ENCODE results near the gene AMH. TPM values are rescaled to one million over a fixed set of nuclear protein-coding genes. Genes with fewer than 3 reads are reported as not detected.
"Not testable (repeated sequence)": the region's sequence is repeated elsewhere in the genome, so short reads cannot be mapped to it uniquely, and the experiment has no call there.

AMH gene
- total RNA-seq, 1 donor from 2014 or later, result 0.64 TPM

- peak; percentile 89 to 97 for DNase-seq (ENCODE audit: low read depth in 2 of 2)
Observed at GRCh38 chr19:2269244-2270156, 20.4 kb downstream of the AMH start.

DNA sequence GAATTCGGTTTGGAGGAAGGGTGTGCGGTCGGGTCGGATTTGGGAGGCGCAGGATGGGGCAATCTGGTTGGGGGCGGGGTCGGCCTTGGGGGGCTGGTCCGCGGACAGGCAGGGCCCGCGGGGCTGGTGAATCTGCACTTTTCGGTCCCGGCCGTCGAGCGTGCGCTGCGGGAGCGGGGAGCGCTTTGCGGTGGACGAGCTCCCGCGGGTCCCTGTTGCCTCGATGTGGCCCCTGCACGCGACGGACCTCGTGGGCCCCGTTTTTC, 21.0 kb downstream of the AMH start:
- no peak for DNase-seq (ENCODE audit: low read depth in 2 of 2)

GRCh38 chr19:2270423-2271233, 21.5 kb downstream of the AMH start:
- DNase-seq (ENCODE audit: low read depth in 2 of 2), result peak in 1 of 2 donors; percentile 78

GRCh38 chr19:2271234-2272103, 22.3 kb downstream of the AMH start:
- no peak for DNase-seq (ENCODE audit: low read depth in 2 of 2)

GRCh38 chr19:2273356-2274184, 24.4 kb downstream of the AMH start:
- DNase-seq (ENCODE audit: low read depth in 2 of 2), result peak in 1 of 2 donors; percentile 70

GRCh38 chr19:2274185-2274711, 25.1 kb downstream of the AMH start:
- DNase-seq (ENCODE audit: low read depth in 2 of 2), result no peak

DNA sequence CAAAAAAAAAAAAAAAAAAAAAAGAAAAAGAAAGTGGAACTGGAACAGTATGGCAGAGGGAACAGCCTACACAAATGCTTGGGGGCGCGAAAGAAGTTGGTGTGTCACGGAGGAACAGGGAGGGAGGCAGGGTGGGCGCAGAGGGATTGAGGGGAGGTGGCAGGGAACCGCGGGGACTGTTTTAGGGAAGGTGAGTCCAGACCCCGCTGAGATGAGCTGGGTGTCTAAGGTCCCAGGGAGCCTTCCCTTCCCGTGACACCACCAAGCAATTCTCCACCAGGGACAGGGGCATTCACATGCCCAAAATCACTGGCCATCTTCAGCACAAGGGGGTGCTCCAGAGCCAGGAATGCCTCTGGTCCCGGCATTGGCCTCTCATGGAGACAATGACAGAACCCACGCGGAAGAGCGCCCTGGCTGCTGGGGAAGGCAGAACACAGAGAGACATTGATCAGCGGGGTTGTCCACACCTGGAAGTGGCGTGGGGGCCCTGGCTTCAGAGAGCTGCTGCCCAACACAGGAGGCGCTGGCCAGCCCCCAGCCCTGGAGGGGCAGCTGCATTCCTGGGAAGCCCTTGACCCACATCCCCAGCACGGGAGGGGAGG, 25.9 kb downstream of the AMH start:
- peak; percentile 50 to 70 for DNase-seq (ENCODE audit: low read depth in 2 of 2)

DNA sequence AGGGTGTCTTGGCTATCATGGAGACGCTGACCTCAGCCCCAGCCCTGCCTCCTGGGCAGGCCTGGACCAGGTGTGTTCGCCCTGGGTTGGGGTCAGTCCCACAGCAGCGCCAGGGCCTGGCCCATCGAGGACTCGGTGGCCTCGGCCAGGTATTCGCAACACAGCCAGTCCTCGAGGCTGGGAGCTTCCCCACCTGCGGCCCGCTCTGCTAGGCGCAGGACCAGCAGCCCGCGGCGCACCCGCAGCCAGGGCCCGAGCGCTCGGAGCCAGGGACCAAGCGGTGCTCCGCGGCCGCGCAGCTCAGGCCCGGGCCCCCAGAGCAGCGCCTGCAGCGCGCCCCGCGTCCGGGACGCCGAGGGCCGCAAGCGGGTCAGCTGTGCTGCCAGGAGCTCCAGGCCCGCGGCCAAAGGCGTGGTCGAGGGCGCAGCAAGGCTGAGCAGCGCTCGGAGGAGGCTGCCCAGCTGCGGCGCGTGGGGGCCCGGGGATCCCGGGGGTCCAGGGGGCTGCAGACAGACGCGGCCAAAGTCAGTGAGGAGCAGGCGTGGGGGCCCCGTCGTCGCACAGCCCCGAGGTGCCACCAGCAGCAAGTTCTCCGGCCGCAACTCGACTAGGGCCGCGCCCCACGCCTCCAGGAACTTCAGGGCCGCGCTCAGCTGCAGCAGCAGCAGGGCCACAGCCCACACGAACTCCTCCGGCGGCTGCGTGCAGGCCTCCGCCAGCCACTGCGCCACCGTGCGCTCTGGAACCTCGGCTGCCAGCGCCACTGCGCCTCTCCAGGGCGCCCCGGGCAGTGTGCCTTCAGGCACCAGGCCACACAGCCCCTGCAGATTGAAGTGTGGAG, 26.7 kb downstream of the AMH start:
- DNase-seq (ENCODE audit: low read depth in 2 of 2), result no peak

DNA sequence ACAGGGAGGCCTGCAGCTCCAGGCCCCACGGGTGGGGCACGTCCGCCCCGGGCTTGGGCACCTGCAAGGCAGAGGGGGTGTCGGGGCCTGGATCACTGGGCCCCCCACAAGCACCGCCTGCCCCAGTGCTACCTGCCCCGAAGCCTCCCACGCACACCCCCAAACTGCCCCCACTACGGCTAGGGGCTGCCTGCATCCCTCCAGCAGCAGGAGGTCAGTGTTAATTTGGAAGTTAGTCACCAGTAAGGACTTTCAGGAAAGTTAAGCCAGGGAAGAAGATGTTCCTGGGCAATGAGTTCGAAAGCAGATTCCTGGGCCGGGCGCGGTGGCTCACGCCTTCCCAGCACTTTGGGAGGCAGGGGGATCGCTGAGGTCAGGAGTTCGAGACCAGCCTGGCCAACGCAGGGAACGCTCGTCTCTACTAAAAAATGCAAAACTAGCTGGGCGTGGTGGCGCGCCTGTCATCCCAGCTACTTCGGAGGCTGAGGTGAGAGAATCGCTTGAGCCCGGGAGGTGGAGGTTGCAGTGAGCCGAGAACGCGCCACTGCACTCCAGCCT, 27.4 kb downstream of the AMH start:
- DNase-seq (ENCODE audit: low read depth in 2 of 2), result no peak

DNA sequence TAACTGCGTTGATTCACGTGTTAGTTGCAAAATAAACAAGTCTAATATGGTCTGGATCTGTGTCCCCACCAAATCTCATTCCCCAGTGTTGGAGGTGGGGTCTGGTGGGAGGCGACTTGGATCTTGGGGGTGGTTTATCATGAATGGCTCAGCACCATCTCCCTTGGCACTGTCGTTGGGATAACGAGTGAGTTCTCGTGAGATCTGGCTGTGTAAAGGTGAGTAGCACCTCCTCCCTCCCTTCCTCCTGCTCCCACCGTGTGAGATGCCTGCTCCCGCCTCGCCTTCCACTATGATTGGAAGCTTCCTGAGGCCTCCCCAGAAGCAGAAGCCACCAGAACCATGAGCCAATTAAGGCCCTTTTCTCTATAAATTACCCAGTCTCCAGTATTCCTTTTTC, 28.0 kb downstream of the AMH start:
- no peak for DNase-seq (ENCODE audit: low read depth in 2 of 2)

- DNase-seq (ENCODE audit: low read depth in 2 of 2), result no peak
Observed at GRCh38 chr19:2278459-2279158, 29.5 kb downstream of the AMH start.

GRCh38 chr19:2280633-2281264, 31.6 kb downstream of the AMH start:
- no peak for DNase-seq (ENCODE audit: low read depth in 2 of 2)

- not testable (repeated sequence) for DNase-seq (ENCODE audit: low read depth in 2 of 2)
Observed at GRCh38 chr19:2281265-2282061, 32.3 kb downstream of the AMH start.

GRCh38 chr19:2282062-2282861, 33.1 kb downstream of the AMH start, which contains the start of gene PEAK3:
Gene PEAK3 (minus strand): TSS chr19:2282175. CDS start chr19:2280931, 1,244 bp downstream.
- peak in 1 of 2 donors; percentile 39 for DNase-seq (ENCODE audit: low read depth in 2 of 2)

DNA sequence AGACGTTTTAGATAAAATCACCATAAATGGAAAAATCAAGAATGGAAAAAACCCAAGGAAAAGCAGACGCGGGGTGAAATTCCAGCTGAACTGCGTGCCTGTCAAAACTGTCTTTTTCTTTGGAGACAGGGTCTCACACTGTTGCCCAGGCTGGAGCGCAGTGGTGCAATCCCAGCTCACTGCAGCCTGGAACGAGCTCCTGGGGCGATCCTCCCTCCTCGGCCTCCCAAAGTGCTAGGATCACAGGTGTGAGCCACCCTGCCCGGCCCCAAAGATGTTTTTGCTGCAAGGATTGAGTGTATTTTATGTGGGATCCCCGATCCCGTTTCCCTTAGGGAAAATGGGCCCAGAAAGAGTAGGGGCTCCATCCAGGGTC, 33.7 kb downstream of the AMH start:
- no peak for DNase-seq (ENCODE audit: low read depth in 2 of 2)

All from dermis microvascular lymphatic vessel endothelial cell (primary cell).